Natural killer cell (primary cell): ENCODE measurements around the gene KEL. TPM values are rescaled to one million over a fixed set of nuclear protein-coding genes. Genes with fewer than 3 reads are reported as not detected.

Experiments
- ATAC-seq, 3 donors: fragments of 150-1000 bp in 2 of 3; fragments of 200-7000 bp in 1 of 3; cut with Tn5 transposase; 1 replicate in 1 of 3; 2 replicates in 2 of 3; pipeline ENCODE4 v1.10.0; 2021; ENCODE audit warnings: mild to moderate bottlenecking in 2 of 3, moderate library complexity in 2 of 3
- DNase-seq, 2 donors: peaks; one replicate each; pipeline versions ENCODE4 v3.0.0 to v3.0.0-alpha.2; 2013 to 2021; ENCODE audit warnings: mixed read lengths in 1 of 2
- H3K27ac ChIP-seq: one replicate; pipeline ENCODE4 v1.5.1; 2013; ENCODE audit warnings: mild to moderate bottlenecking, low read length
- H3K27me3 ChIP-seq: one replicate; pipeline ENCODE4 v1.6.1; 2013; ENCODE audit warnings: low read length; ENCODE audit not compliant: control insufficient read depth, insufficient read depth
- H3K36me3 ChIP-seq: one replicate; pipeline ENCODE4 v1.6.1; 2013; ENCODE audit warnings: low read length; ENCODE audit not compliant: control insufficient read depth, insufficient read depth
- H3K4me1 ChIP-seq: one replicate; pipeline ENCODE4 v1.6.1; 2013; ENCODE audit warnings: low read length; ENCODE audit not compliant: control insufficient read depth, insufficient read depth
- H3K4me3 ChIP-seq: one replicate; pipeline ENCODE4 v1.5.1; 2013; ENCODE audit warnings: low read length
- H3K9me3 ChIP-seq: one replicate; pipeline ENCODE4 v1.6.1; 2013; ENCODE audit warnings: low read length; ENCODE audit not compliant: control insufficient read depth, insufficient read depth
- H3K27ac Mint-ChIP-seq, 2 donors: one replicate each; pipeline ENCODE4 v1.8.0; 2022; ENCODE audit warnings: mild to moderate bottlenecking in 2 of 2, mixed read lengths in 2 of 2, moderate library complexity in 1 of 2
- H3K27me3 Mint-ChIP-seq, 2 donors: one replicate each; pipeline ENCODE4 v1.8.0; 2022; ENCODE audit warnings: low read depth in 2 of 2, mixed read lengths in 2 of 2
- H3K36me3 Mint-ChIP-seq: one replicate; pipeline ENCODE4 v1.8.0; 2022; ENCODE audit warnings: mixed read lengths
- H3K4me1 Mint-ChIP-seq, 2 donors: one replicate each; pipeline ENCODE4 v1.8.0; 2022; ENCODE audit warnings: mixed read lengths in 2 of 2
- H3K4me3 Mint-ChIP-seq: one replicate; pipeline ENCODE4 v1.8.0; 2022; ENCODE audit warnings: mild to moderate bottlenecking, moderate library complexity, mixed read lengths
- H3K9me3 Mint-ChIP-seq, 2 donors: one replicate each; pipeline ENCODE4 v1.8.0; 2022; ENCODE audit warnings: mixed read lengths in 2 of 2
- WGBS: methylation state at CpG from one replicate; pipeline ENCODE4 v1.1.7; 2013; ENCODE audit warnings: missing lambda C conversion rate; ENCODE audit not compliant: insufficient coverage; 5-methylcytosine and 5-hydroxymethylcytosine counted together
- intact Hi-C: fragments of 100-400 bp; cut with micrococcal nuclease; formaldehyde crosslinking; loops from one replicate; pipeline ENCODE4 v1.14.2; 2022
- total RNA-seq, 4 donors: library from RNA; stranded (reverse); fragments of 120-200 nt in 1 of 4; gene quantifications; one replicate each; pipeline versions ENCODE4 v1.2.3 to v1.2.4, GENCODE V29; 2013 to 2022
- TF ChIP-seq, protein P1 (sequence below): fragments of 200-600 bp; IDR thresholded peaks from one replicate; pipeline ENCODE4 v1.8.0; 2022; ENCODE audit warnings: antibody characterized with exemption

Gene KEL
- total RNA-seq, 3 donors from 2014 or later (not counting 1 experiment from before 2014, with no cell fraction given): 0.09 to 0.61 TPM; not detected in 1

GRCh38 chr7:142897691-142898090, 64.5 kb downstream of the KEL start:
- no peak for DNase-seq
- intact Hi-C loops: no loop called here
- Histone ChIP-seq H3K36me3 (no peaks in the 10 kb centered on the region), H3K27me3 (no peaks in the 10 kb centered on the region), H3K27ac (no peak overlapping the region), H3K4me1 (no peaks in the 10 kb centered on the region), H3K4me3 (no peak overlapping the region), H3K9me3 (no peaks in the 10 kb centered on the region)
- no peak overlapping the region for H3K27ac Mint-ChIP-seq
- no peaks in the 10 kb centered on the region for H3K9me3 Mint-ChIP-seq
- WGBS: 94% methylated on average over 7 of the region's 7 CpGs
- TF ChIP-seq, protein P1, sequence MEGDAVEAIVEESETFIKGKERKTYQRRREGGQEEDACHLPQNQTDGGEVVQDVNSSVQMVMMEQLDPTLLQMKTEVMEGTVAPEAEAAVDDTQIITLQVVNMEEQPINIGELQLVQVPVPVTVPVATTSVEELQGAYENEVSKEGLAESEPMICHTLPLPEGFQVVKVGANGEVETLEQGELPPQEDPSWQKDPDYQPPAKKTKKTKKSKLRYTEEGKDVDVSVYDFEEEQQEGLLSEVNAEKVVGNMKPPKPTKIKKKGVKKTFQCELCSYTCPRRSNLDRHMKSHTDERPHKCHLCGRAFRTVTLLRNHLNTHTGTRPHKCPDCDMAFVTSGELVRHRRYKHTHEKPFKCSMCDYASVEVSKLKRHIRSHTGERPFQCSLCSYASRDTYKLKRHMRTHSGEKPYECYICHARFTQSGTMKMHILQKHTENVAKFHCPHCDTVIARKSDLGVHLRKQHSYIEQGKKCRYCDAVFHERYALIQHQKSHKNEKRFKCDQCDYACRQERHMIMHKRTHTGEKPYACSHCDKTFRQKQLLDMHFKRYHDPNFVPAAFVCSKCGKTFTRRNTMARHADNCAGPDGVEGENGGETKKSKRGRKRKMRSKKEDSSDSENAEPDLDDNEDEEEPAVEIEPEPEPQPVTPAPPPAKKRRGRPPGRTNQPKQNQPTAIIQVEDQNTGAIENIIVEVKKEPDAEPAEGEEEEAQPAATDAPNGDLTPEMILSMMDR: no peak
- H3K4me1 Mint-ChIP-seq: no peaks in the 10 kb centered on the region
- no peak overlapping the region for H3K4me3 Mint-ChIP-seq
- no peak for ATAC-seq
- H3K36me3 Mint-ChIP-seq: no peaks in the 10 kb centered on the region
- peaks cover 0 to 20% of the 10 kb centered on the region in 2 donors for H3K27me3 Mint-ChIP-seq

- DNase-seq: no peak
- no peaks in the 10 kb centered on the region for H3K4me1 Mint-ChIP-seq
- no peak overlapping the region for H3K4me3 Mint-ChIP-seq
- no peaks in the 10 kb centered on the region for H3K27me3 ChIP-seq
- no peaks in the 10 kb centered on the region for H3K36me3 Mint-ChIP-seq
- no peaks in the 10 kb centered on the region for H3K36me3 ChIP-seq
- H3K27ac Mint-ChIP-seq: no peak overlapping the region
- intact Hi-C loops: no loop called here
- WGBS: 80% methylated on average over 2 of the region's 3 CpGs
- no peaks in the 10 kb centered on the region for H3K4me1 ChIP-seq
- no peak overlapping the region for H3K27ac ChIP-seq
- TF ChIP-seq, protein P1: no peak
- no peak for ATAC-seq
- H3K27me3 Mint-ChIP-seq: peaks cover 0 to 20% of the 10 kb centered on the region in 2 donors
- no peaks in the 10 kb centered on the region for H3K9me3 ChIP-seq
- H3K4me3 ChIP-seq: no peak overlapping the region
- H3K9me3 Mint-ChIP-seq: no peaks in the 10 kb centered on the region
Measured at GRCh38 chr7:142896741-142897379, 65.3 kb downstream of the KEL start.

GRCh38 chr7:142896151-142896550, 66.0 kb downstream of the KEL start:
- H3K4me3 Mint-ChIP-seq: no peak overlapping the region
- 97% methylated on average over 3 of the region's 3 CpGs for WGBS
- no peak overlapping the region for H3K27ac Mint-ChIP-seq
- no peaks in the 10 kb centered on the region for H3K4me1 Mint-ChIP-seq
- intact Hi-C loops: no loop called here
- Histone ChIP-seq H3K9me3 (no peaks in the 10 kb centered on the region), H3K27ac (no peak overlapping the region), H3K36me3 (no peaks in the 10 kb centered on the region), H3K4me3 (no peak overlapping the region), H3K4me1 (no peaks in the 10 kb centered on the region), H3K27me3 (no peaks in the 10 kb centered on the region)
- no peaks in the 10 kb centered on the region for H3K9me3 Mint-ChIP-seq
- peaks cover 0 to 15% of the 10 kb centered on the region in 2 donors for H3K27me3 Mint-ChIP-seq
- DNase-seq (no peak), ATAC-seq (no peak)
- H3K36me3 Mint-ChIP-seq: no peaks in the 10 kb centered on the region
- TF ChIP-seq, protein P1: no peak

DNA sequence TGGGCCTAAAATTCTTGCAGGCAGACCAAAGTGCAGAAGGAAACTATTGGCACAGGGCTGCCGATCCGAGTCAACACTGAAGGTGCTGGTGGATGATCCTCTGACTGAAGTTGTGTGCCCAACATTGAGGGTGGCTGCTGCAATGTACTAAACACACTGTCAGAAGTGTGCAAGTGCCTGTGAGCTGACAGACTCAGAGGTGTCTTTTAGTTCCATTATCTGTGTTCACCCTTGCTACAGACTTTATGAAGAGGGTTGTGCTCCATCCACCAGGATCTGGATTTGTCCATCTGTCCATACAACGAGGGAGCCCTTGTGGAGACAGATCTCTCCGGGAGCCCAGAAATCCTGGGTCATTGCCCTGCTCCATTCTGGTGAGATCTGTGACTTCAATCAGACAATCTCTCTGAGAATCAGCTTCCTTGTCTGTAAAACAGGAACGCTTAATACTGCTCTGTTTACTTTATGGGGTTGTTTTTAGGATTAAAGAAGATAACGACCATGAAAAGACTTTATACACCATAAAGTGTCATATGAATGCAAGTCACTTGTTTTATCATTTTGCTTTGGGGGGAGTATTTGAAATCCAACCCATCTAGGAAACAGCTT, 67.1 kb downstream of the KEL start:
- 90% methylated on average over 4 of the region's 6 CpGs for WGBS
- no peaks in the 10 kb centered on the region for H3K4me1 ChIP-seq
- Mint-ChIP-seq H3K27ac (no peak overlapping the region), H3K36me3 (no peaks in the 10 kb centered on the region), H3K9me3 (no peaks in the 10 kb centered on the region), H3K27me3 (peaks cover 0 to 18% of the 10 kb centered on the region in 2 donors), H3K4me1 (no peaks in the 10 kb centered on the region), H3K4me3 (no peak overlapping the region)
- no peak overlapping the region for H3K27ac ChIP-seq
- H3K9me3 ChIP-seq: no peaks in the 10 kb centered on the region
- TF ChIP-seq, protein P1: no peak
- ATAC-seq: no peak
- intact Hi-C loops: no loop called here
- H3K27me3 ChIP-seq: no peaks in the 10 kb centered on the region
- no peak overlapping the region for H3K4me3 ChIP-seq
- no peak for DNase-seq
- H3K36me3 ChIP-seq: no peaks in the 10 kb centered on the region
